ENCODE data around the gene C1QB.

Gene C1QB, protein sequence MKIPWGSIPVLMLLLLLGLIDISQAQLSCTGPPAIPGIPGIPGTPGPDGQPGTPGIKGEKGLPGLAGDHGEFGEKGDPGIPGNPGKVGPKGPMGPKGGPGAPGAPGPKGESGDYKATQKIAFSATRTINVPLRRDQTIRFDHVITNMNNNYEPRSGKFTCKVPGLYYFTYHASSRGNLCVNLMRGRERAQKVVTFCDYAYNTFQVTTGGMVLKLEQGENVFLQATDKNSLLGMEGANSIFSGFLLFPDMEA

DNA sequence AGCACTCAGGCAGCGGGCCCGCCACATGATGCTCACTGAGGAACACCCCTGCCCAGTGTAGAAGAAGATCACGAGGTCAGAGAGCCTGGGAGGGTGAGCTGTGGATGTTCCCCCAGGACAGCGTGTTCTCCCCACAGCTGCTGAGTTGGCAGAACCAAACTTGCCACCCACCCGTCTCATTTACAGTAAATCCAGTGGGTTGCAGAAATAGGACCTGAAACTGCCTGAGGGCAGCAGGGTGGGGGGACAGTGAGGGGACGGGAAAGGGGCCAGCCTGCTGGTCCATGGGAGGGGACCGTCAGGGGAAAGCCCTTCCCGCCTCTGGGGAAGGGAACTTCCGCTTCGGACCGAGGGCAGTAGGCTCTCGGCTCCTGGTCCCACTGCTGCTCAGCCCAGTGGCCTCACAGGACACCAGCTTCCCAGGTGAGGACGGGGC, at the start of gene C1QB:
Gene C1QB, plus strand, starts transcription at position 356 of the 436 bp plus-strand sequence. CDS start 6,227 bp downstream, outside the sequence.
- no peak for DNase-seq (ENCODE audit: low read depth)

DNA sequence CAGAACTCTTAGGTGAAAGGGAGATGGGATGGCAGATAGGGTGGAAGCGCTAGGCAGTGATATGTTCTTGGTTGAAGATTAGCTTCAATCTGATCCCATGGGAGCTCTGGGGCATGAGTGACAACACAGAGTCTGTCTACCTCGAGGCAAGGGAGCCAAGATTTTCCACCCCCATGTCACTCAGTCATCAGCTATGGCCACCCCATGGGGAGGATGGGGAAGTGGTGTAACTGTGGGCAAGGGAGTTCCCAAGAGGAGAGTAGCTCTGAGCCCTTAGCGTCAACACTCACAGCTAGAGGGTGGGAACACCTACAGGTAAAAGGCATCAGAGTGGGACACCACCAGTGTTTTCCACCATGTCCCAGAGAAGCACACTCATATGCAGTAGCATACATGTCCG, 46.9 kb upstream of the C1QB start:
- DNase-seq (ENCODE audit: low read depth), result no peak

DNA sequence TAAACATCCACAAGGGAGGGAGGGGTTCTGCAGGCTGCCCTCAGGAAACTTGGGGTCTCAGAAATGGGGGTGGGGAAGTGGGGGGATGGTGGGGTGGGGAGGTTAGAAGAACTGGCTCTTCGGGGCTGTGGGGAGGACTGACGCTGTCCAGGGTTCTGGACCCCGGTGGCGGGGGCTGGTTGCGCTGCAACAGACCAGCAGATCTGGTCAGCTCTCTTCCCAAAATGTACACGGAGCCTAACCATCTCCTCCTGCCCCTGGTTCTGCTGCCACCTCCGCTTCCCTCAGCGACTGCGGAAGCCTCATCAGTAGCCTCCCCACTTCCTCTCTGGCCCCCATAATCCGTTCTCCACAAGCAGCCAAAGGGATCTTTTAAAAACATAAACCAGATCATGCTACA, 45.9 kb upstream of the C1QB start:
- no peak for DNase-seq (ENCODE audit: low read depth)

DNA sequence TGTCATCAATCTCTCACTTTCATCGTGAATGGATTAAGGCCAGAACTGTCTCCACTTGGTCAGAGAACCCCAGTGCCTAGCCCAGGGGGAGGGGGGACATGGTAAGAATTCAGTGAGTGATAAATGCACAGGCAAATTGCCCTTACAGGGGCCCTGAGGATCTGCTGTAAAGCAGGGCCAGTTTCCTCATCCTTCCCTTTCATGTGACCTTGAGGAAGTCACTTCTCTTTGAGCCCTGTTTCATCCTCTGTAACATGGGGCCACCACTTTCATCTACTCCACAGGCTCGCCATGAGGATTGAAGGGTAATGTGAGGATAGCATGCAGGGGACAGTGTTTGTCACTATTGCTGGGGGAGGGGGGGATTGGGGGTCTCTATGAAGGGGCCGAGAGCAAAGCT, 44.7 kb upstream of the C1QB start:
- DNase-seq (ENCODE audit: low read depth), result no peak

GRCh38 chr1:22609291-22609690, 43.7 kb upstream of the C1QB start:
- no peak for DNase-seq (ENCODE audit: low read depth)

DNA sequence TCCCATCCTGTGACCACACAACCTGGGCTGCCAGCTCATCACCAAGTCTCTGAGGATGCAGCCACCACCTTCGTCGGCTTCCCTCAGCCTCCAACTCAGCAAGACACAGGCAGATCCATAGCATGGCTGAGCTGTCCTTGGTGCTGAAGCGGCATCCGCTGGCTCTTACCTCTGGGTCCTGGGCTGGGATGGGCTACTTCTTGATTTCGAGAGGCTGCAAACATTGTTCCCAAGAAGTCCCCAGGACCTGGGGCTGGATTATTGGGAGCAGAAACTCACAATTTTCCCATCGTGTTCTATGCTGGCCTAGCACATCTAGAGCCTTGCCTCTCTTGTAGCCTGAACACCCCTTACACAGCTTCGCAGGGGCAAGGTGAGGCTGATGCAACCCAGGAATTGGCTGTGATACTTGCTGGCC, 41.5 kb upstream of the C1QB start:
- DNase-seq (ENCODE audit: low read depth), result no peak

DNA sequence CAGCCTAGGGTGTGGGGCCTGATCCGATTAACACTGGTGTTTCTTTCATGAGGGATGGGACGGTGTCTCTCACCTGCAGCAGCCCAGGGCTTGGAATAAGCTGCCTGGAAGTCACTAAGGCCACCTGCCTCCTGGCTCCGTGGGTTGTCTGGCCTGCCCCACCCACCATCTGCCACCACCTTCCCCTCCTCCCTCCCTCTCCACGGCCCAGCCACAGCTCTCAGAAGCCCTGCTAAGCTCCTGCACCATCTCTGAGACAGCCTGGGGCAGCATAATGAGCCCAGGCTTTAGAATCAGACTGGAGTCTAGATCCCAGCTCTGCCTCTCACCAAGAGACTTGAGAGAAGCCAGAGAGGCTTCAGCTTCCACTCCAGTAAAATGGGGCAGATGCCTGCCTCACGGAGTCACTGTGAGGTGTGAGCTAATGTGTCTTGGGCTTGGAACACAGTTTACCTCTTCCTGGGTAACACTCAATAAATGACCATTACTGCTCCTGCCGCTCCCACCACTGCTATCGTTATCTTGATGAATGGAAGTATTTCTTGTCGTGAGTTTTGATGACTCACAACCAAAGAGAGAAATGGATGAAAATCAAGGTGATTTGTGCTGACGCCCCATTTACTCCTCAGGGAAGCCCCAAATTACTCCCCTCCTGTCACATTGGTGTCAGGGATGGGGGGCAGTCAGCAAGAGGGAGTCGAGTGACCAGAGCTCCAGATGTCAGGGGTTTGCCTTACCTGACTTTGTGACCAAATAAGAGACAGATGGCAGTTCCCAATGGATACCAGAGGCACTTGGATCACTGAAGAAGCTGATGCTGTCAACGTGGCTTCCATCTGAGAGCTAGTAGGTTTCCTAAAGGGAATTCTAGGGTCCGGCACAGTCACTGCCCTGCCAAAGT, 40.1 kb upstream of the C1QB start:
- DNase-seq (ENCODE audit: low read depth), result no peak

DNA sequence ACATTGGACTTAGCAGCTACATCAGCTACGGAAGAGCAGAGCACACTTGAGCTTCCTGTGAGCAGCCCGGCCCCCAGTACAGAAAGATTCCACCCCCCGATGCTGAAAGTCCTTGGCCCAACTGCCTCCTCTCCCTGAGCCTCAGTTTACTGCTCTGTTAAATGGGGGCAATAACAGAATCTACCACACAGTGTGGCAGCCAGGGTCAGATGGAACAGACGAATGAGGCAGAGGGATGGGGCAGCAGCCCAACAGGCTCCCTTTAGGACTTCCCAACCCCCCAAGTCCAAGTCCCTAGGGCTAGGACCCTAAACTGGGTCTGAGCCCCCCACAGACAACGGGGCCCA, 39.5 kb upstream of the C1QB start:
- DNase-seq (ENCODE audit: low read depth), result no peak

DNA sequence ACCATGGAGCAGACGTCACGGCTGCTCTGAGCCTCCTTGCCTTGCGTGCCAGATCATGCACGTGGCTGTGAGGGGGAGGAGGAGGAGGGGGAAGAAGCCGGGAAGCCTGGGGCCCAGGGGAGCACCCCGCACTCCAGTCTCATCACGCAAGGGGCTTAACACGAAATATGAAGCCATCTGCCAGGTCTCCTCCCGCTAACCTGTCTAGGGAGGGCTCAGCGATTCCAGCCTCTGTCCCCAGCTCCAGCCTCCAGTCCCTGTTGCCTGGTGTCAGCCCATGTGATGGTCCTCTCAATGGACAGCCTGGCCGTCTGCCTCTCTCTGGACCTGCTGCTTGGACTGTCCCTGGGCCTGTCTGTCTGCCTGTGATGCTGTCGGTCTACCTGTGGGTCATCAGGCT, 39.1 kb upstream of the C1QB start:
- DNase-seq (ENCODE audit: low read depth), result no peak

DNA sequence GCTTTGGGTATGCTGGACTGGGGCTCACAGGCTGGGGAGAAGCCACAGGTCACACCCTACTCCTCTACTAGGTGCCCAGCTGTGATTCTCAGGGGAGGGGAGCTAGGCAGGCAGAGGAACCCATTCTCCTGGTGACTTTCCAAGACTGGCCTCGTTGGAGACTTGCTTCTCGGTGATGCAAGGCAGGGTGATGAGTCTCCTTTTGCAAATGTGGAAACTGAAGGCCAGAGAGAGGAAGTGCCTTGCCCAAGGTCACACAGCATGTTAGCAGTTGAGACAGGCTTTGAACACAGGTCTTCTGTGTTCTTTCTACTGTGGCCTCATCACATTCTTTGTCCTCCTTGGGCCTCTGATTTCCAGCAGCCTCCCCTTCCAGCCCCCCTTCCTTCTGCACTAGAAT, 37.1 kb upstream of the C1QB start:
- DNase-seq (ENCODE audit: low read depth), result no peak

DNA sequence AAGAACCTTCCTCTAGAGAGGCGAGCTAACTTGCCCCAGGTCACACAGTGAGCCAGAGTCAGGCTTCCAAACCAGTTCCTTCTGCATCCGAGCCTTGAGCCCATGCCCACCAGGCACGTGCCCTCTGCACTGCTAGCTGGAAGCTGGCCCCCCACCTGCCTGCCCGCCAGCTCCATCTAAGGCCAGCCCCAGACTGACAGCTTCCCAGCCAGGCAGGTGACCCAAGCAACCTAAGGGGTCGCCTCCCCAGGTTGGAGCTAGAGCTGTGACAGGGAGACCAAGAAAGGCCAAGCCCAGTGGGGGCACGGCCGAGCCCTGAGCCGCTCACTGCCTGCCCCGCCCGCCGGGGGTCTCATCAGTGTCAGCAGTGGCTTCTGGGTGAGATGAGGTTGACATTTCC, 36.5 kb upstream of the C1QB start:
- no peak for DNase-seq (ENCODE audit: low read depth)

- DNase-seq (ENCODE audit: low read depth), result no peak
These were observed 35.0 kb upstream of the C1QB start for GRCh38 chr1:22618056-22618455.

GRCh38 chr1:22619252-22619651, 33.8 kb upstream of the C1QB start:
- no peak for DNase-seq (ENCODE audit: low read depth)

- DNase-seq (ENCODE audit: low read depth), result no peak
These were observed 33.2 kb upstream of the C1QB start for GRCh38 chr1:22619798-22620197.

- no peak for DNase-seq (ENCODE audit: low read depth)
These were observed 31.3 kb upstream of the C1QB start for GRCh38 chr1:22621761-22622160.

DNA sequence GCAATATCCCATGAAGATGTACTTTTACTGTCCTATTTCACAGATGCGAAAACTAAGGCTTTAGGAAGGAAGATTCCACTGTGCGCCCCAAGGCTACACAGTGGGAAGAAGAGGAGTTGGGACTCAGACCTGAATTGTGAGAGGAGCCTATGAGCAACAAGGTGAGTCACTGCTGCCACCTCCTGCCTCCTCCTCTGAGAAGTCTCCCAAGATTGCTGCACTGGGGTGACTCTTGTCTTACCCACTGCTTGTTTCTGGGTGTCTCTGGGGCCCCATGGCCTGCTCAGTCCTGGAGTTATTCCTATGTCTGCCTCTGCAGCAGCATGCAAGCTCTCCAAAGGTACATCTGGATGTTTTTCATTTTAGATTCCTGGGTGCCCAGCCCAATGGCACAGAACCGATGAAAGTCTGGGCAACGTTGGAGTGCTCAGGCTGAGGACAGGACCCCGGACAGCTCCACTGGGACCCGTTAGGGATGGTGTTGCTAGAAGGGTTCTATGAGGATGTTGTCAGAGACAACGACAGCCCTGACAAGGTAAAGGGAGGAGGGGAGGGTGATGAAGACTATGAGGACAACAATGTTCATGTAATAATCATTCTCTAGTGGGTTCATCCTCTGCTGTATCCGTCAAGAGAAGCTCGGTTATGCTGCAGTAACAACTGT, 27.6 kb upstream of the C1QB start:
- no peak for DNase-seq (ENCODE audit: low read depth)

GRCh38 chr1:22626237-22627157, 26.5 kb upstream of the C1QB start:
- DNase-seq (ENCODE audit: low read depth), result no peak

- DNase-seq (ENCODE audit: low read depth), result no peak
These were observed 25.7 kb upstream of the C1QB start for GRCh38 chr1:22627331-22627730.

DNA sequence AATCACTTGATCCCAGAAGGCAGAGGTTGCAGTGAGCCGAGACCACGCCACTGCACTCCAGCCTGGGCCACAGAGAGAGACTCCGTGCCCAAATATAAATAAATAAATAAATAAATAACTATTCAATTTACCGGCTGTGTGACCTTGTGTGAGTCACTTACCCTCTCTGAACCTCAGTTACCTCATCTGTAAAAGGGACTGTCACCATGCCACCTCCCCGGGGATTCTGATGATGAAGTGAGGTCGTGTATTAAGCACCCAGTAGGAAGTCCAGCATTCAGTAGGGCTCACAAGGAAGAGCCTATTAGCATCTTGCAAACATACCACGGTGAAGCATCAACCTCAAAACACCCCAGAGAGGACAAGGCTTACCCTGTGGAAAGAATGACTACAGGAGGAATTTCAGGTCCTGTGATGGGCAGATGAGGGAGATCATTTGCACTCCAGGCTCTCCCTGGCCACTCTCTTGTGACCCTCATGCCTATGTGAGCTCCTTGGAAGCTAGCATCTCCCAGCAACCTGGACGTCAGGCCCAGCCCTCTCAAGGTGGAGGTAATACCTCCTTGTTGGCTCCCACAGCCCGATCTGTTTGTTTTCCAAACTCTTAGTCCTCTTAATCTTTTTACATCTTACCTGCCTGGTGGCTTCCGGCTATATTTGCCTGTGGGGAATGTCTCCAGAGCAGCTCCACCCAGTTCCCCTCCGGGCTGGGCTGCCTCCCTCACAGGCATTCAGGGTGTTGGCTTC, 24.2 kb upstream of the C1QB start:
- no peak for DNase-seq (ENCODE audit: low read depth)

DNA sequence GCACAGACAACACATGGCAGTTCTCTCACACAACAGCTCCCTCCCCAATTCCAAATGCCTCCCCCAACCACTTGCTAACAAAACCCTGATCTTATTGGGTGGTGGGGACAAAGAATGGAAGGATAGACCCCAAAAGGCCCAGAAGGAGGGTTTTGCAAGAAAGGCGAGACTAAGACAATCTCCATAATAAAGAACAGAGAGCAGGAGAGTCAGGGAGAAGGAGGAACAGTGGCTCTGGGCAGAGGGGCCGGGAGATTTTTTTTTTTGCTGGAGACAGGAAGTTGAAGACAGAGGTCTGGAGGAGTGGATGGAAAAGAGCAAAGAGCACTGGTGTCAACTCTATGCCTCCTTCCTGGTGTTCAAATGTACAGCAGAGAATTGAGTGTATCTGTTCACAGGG, 23.1 kb upstream of the C1QB start:
- DNase-seq (ENCODE audit: low read depth), result no peak
